ENCODE measurements around the gene KCNJ1. TPM values are rescaled to one million over a fixed set of nuclear protein-coding genes. Genes with fewer than 3 reads are reported as not detected.

KCNJ1 gene
- total RNA-seq, 1 donor from 2014 or later = not detected

GRCh38 chr11:128894685-128895084 lies 27.6 kb upstream of the KCNJ1 start:
- no peak for TF ChIP-seq CTCF (IDR thresholded peaks at IDR 0.05)

GRCh38 chr11:128894286-128894681 lies 27.2 kb upstream of the KCNJ1 start:
- Histone ChIP-seq H3K27ac (no peak overlapping the region), H3K9me3 (no peaks in the 10 kb centered on the region), H3K36me3 (no peaks in the 10 kb centered on the region), H3K27me3 (no peaks in the 10 kb centered on the region), H3K4me1 (peaks cover 8 to 9% of the 10 kb centered on the region in 2 donors), H3K4me3 (no peak overlapping the region)
- intact Hi-C loops (cut with DNase I) = loop anchor here (10.0 kb wide), 2 partner anchors 251 to 369 kb away; no protein-coding TSS in a partner anchor
- no peak for DNase-seq (ENCODE audit: low spot score in 2 of 2)
- TF ChIP-seq CTCF (IDR thresholded peaks at IDR 0.05) = no peak

More at GRCh38 chr11:128894685-128895084, 27.6 kb upstream of the KCNJ1 start:
- Histone ChIP-seq H3K27me3 (no peaks in the 10 kb centered on the region), H3K27ac (no peak overlapping the region), H3K4me1 (peaks cover 8 to 9% of the 10 kb centered on the region in 2 donors), H3K36me3 (no peaks in the 10 kb centered on the region), H3K4me3 (no peak overlapping the region), H3K9me3 (no peaks in the 10 kb centered on the region)
- no peak for DNase-seq (ENCODE audit: low spot score in 2 of 2)
- intact Hi-C loops (cut with DNase I) = loop anchor here (10.0 kb wide), 2 partner anchors 250 to 370 kb away; no protein-coding TSS in a partner anchor

- Histone ChIP-seq H3K9me3 (no peaks in the 10 kb centered on the region), H3K36me3 (no peaks in the 10 kb centered on the region), H3K27me3 (no peaks in the 10 kb centered on the region), H3K4me1 (peaks cover 8 to 9% of the 10 kb centered on the region in 2 donors), H3K27ac (peak overlapping the region in 1 of 2 donors; percentile 30), H3K4me3 (no peak overlapping the region)
- TF ChIP-seq CTCF (IDR thresholded peaks at IDR 0.05) = no peak
- intact Hi-C loops (cut with DNase I) = loop anchor here (10.0 kb wide), 2 partner anchors 251 to 369 kb away; no protein-coding TSS in a partner anchor
- DNase-seq (ENCODE audit: low spot score in 2 of 2) = no peak
These were observed 26.6 kb upstream of the KCNJ1 start for GRCh38 chr11:128893578-128894285.

GRCh38 chr11:128892866-128893565 lies 25.9 kb upstream of the KCNJ1 start:
- H3K27ac ChIP-seq = peak overlapping the region in 1 of 2 donors; percentile 30
- intact Hi-C loops (cut with DNase I) = loop anchor here (10.0 kb wide), 2 partner anchors 252 to 368 kb away; no protein-coding TSS in a partner anchor

More at GRCh38 chr11:128892866-128893565, 25.9 kb upstream of the KCNJ1 start:
- H3K4me3 ChIP-seq = no peak overlapping the region
- H3K36me3 ChIP-seq = no peaks in the 10 kb centered on the region
- no peak for DNase-seq (ENCODE audit: low spot score in 2 of 2)
- H3K9me3 ChIP-seq = no peaks in the 10 kb centered on the region
- TF ChIP-seq CTCF (IDR thresholded peaks at IDR 0.05) = no peak
- H3K27me3 ChIP-seq = no peaks in the 10 kb centered on the region
- peaks cover 8 to 9% of the 10 kb centered on the region in 2 donors for H3K4me1 ChIP-seq
